ENCODE measurements around the gene CXCL14. TPM values are rescaled to one million over a fixed set of nuclear protein-coding genes. Genes with fewer than 3 reads are reported as not detected.

Gene CXCL14
- total RNA-seq, 1 donor: 0.18 TPM

- TF ChIP-seq, protein P1, sequence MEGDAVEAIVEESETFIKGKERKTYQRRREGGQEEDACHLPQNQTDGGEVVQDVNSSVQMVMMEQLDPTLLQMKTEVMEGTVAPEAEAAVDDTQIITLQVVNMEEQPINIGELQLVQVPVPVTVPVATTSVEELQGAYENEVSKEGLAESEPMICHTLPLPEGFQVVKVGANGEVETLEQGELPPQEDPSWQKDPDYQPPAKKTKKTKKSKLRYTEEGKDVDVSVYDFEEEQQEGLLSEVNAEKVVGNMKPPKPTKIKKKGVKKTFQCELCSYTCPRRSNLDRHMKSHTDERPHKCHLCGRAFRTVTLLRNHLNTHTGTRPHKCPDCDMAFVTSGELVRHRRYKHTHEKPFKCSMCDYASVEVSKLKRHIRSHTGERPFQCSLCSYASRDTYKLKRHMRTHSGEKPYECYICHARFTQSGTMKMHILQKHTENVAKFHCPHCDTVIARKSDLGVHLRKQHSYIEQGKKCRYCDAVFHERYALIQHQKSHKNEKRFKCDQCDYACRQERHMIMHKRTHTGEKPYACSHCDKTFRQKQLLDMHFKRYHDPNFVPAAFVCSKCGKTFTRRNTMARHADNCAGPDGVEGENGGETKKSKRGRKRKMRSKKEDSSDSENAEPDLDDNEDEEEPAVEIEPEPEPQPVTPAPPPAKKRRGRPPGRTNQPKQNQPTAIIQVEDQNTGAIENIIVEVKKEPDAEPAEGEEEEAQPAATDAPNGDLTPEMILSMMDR (IDR thresholded peaks at IDR 0.05; ENCODE audit: insufficient read depth, low read length): no peak
- no peak overlapping the region for H3K4me3 ChIP-seq (ENCODE audit: low read depth, low read length)
- peak; percentile 9 for DNase-seq (ENCODE audit: low read depth)
Observed at GRCh38 chr5:135543001-135543484, 35.7 kb downstream of the CXCL14 start.

- no peak for DNase-seq (ENCODE audit: low read depth)
- TF ChIP-seq, protein P1 (IDR thresholded peaks at IDR 0.05; ENCODE audit: insufficient read depth, low read length): no peak
- no peak overlapping the region for H3K4me3 ChIP-seq (ENCODE audit: low read depth, low read length)
Observed at GRCh38 chr5:135541807-135542502, 36.8 kb downstream of the CXCL14 start.

DNA sequence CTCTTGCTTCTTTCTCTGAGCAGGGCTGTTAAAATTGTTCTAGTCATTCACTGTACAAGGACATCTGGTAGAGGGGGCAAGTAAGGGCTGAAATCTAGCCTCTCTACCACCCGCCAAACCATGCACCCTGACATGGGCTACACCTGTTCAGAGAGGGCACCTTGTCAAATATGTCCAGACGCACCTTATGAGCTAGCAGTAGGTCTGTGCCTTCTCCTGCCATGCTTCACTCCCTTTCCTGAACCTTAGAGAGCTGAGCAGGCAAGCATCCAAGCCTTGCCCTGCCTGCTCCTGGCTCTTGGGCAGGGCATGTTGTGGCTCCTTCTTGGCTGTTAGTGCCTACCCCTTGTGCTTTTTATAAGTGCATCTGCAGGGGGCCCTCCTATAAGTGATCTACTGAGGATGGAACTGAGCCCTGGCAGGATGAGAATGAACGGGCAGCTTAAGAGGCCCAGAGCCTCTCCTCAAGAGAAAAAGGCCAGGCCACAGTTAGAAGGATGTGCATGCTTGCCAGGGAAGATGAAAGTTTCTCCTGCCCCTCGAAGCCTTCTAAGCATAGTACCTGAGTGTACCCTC is 39.3 kb downstream of the CXCL14 start:
- TF ChIP-seq, protein P1 (IDR thresholded peaks at IDR 0.05; ENCODE audit: insufficient read depth, low read length): no peak
- no peak overlapping the region for H3K4me3 ChIP-seq (ENCODE audit: low read depth, low read length)
- DNase-seq (ENCODE audit: low read depth): no peak

GRCh38 chr5:135538261-135538660 is 40.5 kb downstream of the CXCL14 start:
- H3K4me3 ChIP-seq (ENCODE audit: low read depth, low read length): no peak overlapping the region
- no peak for DNase-seq (ENCODE audit: low read depth)
- TF ChIP-seq, protein P1 (IDR thresholded peaks at IDR 0.05; ENCODE audit: insufficient read depth, low read length): no peak

- H3K4me3 ChIP-seq (ENCODE audit: low read depth, low read length): no peak overlapping the region
- TF ChIP-seq, protein P1 (IDR thresholded peaks at IDR 0.05; ENCODE audit: insufficient read depth, low read length): no peak
- no peak for DNase-seq (ENCODE audit: low read depth)
Observed at GRCh38 chr5:135537745-135538144, 41.0 kb downstream of the CXCL14 start.

- TF ChIP-seq, protein P1 (IDR thresholded peaks at IDR 0.05; ENCODE audit: insufficient read depth, low read length): no peak
- no peak overlapping the region for H3K4me3 ChIP-seq (ENCODE audit: low read depth, low read length)
- no peak for DNase-seq (ENCODE audit: low read depth)
Observed at GRCh38 chr5:135537271-135537670, 41.5 kb downstream of the CXCL14 start.

Data from fibroblast of the aortic adventitia (primary cell).